Ishikawa (cell line): Measurements from ENCODE around the gene DAZAP1.

Source experiments
- CEBPB ChIP-seq: IDR thresholded peaks from 2 replicates; pipeline ENCODE4 v1.6.1; 2012
- CREB1 ChIP-seq: IDR thresholded peaks from 2 replicates; pipeline ENCODE4 v1.6.1; 2012; ENCODE audit warnings: low read depth
- EP300 ChIP-seq: IDR thresholded peaks from 2 replicates; pipeline ENCODE4 v1.6.1; 2012; ENCODE audit warnings: borderline replicate concordance
- TAF1 ChIP-seq: IDR thresholded peaks from 2 replicates; pipeline ENCODE4 v1.6.1; 2012; ENCODE audit warnings: low read depth, mild to moderate bottlenecking
- TEAD4 ChIP-seq: IDR thresholded peaks from 2 replicates; pipeline ENCODE4 v1.6.1; 2012
- YY1 ChIP-seq: IDR thresholded peaks from 2 replicates; pipeline ENCODE4 v1.6.1; 2012; ENCODE audit warnings: low read depth
- ZBTB7A ChIP-seq: IDR thresholded peaks from 2 replicates; pipeline ENCODE4 v1.6.1; 2012; ENCODE audit warnings: low read depth
- TF ChIP-seq, protein P1 (sequence below): IDR thresholded peaks from 2 replicates; pipeline ENCODE4 v1.6.1; 2012; ENCODE audit warnings: low read depth, mild to moderate bottlenecking
- TF ChIP-seq, protein P2 (sequence below): IDR thresholded peaks from 2 replicates; pipeline ENCODE4 v1.6.1; 2012
- TF ChIP-seq, protein P3 (sequence below): IDR thresholded peaks from 2 replicates; pipeline ENCODE4 v1.6.1; 2012

DNA sequence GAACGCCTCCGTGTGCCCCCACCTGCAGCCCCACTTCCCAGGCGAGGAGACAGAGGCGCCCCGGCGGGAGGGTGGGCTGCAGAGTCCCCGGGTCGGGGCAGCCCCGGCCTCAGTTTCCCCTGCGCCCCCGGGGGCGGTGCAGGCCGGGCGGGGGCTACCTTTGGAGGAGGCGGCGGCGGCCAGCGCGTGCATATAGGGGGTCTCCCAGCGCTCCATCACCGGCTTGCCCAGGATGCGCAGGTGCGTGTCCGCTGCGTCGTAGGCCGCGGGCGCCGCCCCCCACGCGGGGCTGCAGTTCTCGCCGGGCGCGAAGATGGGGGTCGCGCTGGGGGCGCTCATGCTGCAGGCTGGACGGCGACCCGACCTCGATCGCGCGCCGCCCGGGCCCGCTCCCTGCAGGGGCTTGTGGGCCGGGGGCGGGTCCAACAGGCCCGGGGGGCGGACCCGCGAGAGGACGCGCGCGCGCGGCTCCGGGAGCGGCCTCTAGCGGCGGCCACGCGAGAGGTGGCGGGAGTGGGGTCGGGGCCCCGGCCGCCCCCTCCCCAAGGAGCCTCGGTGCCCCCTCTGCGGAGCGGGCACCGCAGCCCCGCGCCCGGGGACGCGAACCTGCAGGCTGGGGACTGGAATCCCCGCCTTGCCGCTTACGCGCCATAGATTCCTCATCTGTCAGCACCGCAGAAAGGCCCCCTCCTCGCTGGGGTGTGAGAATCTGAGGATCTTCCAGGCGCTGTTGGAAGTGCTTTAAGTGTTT lies 6.1 kb upstream of the DAZAP1 start, which contains the start of gene GAMT:
- TF ChIP-seq CREB1 (no peak), EP300 (no peak), TEAD4 (no peak), ZBTB7A (peak; percentile 99), CEBPB (no peak), TAF1 (peak; percentile 18; the same call in 1 of the 2 replicates), YY1 (no peak)
- TF ChIP-seq, protein P1, sequence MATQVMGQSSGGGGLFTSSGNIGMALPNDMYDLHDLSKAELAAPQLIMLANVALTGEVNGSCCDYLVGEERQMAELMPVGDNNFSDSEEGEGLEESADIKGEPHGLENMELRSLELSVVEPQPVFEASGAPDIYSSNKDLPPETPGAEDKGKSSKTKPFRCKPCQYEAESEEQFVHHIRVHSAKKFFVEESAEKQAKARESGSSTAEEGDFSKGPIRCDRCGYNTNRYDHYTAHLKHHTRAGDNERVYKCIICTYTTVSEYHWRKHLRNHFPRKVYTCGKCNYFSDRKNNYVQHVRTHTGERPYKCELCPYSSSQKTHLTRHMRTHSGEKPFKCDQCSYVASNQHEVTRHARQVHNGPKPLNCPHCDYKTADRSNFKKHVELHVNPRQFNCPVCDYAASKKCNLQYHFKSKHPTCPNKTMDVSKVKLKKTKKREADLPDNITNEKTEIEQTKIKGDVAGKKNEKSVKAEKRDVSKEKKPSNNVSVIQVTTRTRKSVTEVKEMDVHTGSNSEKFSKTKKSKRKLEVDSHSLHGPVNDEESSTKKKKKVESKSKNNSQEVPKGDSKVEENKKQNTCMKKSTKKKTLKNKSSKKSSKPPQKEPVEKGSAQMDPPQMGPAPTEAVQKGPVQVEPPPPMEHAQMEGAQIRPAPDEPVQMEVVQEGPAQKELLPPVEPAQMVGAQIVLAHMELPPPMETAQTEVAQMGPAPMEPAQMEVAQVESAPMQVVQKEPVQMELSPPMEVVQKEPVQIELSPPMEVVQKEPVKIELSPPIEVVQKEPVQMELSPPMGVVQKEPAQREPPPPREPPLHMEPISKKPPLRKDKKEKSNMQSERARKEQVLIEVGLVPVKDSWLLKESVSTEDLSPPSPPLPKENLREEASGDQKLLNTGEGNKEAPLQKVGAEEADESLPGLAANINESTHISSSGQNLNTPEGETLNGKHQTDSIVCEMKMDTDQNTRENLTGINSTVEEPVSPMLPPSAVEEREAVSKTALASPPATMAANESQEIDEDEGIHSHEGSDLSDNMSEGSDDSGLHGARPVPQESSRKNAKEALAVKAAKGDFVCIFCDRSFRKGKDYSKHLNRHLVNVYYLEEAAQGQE = no peak
- TF ChIP-seq, protein P2, sequence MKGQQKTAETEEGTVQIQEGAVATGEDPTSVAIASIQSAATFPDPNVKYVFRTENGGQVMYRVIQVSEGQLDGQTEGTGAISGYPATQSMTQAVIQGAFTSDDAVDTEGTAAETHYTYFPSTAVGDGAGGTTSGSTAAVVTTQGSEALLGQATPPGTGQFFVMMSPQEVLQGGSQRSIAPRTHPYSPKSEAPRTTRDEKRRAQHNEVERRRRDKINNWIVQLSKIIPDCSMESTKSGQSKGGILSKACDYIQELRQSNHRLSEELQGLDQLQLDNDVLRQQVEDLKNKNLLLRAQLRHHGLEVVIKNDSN = no peak
- TF ChIP-seq, protein P3, sequence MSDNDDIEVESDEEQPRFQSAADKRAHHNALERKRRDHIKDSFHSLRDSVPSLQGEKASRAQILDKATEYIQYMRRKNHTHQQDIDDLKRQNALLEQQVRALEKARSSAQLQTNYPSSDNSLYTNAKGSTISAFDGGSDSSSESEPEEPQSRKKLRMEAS = 0 out of 2 replicates have a peak, but pooled peaks have one; percentile 19
